IPS-15b (cell line): ENCODE measurements around the gene IFI30.
"Not testable (repeated sequence)": the region's sequence is repeated elsewhere in the genome, so short reads cannot be mapped to it uniquely, and the experiment has no call there.

Experiments used
- H3K27me3 ChIP-seq: one replicate; pipeline ENCODE4 v1.6.1; 2013; ENCODE audit warnings: low read length; ENCODE audit not compliant: control insufficient read depth, insufficient read depth
- H3K36me3 ChIP-seq: one replicate; pipeline ENCODE4 v1.6.1; 2013; ENCODE audit warnings: low read length; ENCODE audit not compliant: control insufficient read depth, insufficient read depth
- H3K4me1 ChIP-seq: one replicate; pipeline ENCODE4 v1.6.1; 2013; ENCODE audit warnings: mild to moderate bottlenecking, low read length; ENCODE audit not compliant: control insufficient read depth, insufficient read depth
- H3K4me3 ChIP-seq: one replicate; pipeline ENCODE4 v1.5.1; 2013; ENCODE audit warnings: low read depth, low read length
- H3K9ac ChIP-seq: one replicate; pipeline ENCODE4 v1.6.1; 2013; ENCODE audit warnings: low read depth, mild to moderate bottlenecking, low read length
- H3K9me3 ChIP-seq: one replicate; pipeline ENCODE4 v1.6.1; 2013; ENCODE audit warnings: mild to moderate bottlenecking, low read length; ENCODE audit not compliant: control insufficient read depth, insufficient read depth

Gene IFI30

DNA sequence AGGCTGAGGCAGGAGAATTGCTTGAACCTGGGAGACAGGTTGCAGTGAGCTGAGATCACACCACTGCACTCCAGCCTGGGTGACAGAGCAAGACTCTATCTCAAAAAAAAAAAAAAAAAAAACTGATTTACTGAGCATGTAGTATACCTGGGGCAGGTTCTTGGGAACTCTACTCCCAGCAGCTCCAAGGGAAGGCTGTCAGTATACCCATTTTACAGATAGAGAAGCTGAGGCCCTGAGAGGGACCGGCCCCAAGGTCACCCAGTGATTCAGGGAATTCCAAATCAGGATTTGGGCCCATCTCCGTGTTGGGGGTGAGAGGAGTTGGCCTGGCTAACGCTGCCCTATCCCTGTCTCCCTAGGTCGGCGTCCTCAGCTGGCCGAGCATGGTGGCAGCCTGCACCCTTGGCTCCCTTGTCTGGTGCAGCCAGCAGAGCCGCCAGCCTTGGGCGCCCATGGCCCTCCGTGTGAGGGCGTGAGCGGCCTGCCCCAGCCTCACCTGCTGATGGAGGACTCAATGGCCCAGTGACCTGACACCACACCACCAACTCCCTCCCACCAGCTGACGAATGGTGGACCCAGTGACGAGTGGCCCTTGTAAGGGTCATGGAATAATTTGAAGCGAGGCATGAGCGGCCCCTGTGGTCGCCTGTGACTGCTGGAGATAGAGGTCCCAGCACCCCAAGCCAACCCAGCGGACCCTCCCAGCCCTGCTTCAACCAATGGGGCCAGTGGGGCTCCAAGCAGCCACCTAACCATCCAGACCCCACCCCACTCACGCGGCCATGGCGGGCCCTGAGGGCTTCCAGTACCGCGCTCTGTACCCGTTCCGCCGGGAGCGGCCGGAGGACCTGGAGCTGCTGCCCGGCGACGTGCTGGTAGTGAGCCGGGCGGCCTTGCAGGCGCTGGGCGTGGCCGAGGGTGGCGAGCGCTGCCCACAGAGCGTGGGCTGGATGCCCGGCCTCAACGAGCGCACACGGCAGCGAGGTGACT, 18.2 kb upstream of the IFI30 start:
- Histone ChIP-seq H3K9ac (no peak overlapping the region), H3K9me3 (no peaks in the 10 kb centered on the region)

DNA sequence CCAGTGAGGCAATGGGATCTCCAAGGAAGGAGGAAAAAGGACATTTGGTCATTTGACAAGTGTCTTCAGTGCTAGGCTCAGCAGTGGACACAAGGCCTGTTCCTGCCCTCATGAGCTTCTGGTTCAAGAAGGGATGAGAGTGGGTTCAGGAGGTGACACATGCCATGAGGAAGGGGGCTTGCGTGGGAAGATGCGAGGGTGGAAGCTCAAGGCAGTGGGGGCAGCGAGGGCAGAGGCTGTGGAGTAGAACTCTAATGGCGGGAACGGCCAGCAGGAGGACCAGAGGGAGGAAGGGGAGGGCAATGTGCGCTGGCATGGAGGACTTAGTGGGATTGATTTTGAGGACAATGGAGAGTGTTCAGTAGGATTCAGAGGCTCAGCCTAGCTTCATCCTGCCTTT, 17.3 kb upstream of the IFI30 start:
- Histone ChIP-seq H3K27me3 (no peaks in the 10 kb centered on the region), H3K9me3 (no peaks in the 10 kb centered on the region), H3K9ac (no peak overlapping the region), H3K36me3 (peaks cover 7% of the 10 kb centered on the region), H3K4me1 (peaks cover 5% of the 10 kb centered on the region), H3K4me3 (no peak overlapping the region)

More for the DNA sequence above, 18.2 kb upstream of the IFI30 start:
- Histone ChIP-seq H3K36me3 (peaks cover 7% of the 10 kb centered on the region), H3K4me1 (peaks cover 5% of the 10 kb centered on the region), H3K27me3 (no peaks in the 10 kb centered on the region), H3K4me3 (no peak overlapping the region)

DNA sequence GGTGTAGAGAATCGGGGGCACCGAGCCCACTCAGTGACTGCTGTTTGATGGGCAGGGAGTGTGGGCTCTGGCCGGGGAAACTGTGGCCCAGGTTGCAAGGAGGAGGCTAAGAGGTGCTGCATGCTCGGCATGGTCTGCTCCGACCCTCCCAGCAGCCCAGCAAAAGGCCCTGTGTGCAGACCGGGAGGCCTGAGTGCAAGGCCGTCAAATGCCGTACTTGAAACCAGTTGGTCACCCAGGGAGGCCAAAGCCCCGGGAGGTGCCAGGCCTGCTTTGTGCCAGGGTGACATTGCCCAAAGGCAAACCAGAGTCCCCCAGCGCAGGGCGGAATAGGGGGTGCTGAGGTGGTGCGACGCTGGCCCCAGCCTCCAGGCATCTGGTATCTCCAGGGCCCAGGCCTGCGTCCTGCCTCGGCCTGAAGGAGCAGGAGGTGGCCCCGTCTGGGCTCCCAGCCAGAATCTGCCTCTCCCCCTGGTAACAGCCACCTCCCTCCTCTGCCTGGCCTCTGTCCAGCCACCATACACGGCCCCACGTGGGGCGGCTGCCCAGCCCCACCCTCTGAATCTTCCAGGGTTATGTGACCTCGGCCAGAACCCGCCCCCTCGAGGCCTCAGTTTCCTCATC, 16.7 kb upstream of the IFI30 start:
- H3K4me3 ChIP-seq, result no peak overlapping the region
- no peaks in the 10 kb centered on the region for H3K27me3 ChIP-seq
- no peak overlapping the region for H3K9ac ChIP-seq
- H3K36me3 ChIP-seq, result peaks cover 13% of the 10 kb centered on the region
- no peaks in the 10 kb centered on the region for H3K9me3 ChIP-seq
- H3K4me1 ChIP-seq, result peaks cover 4% of the 10 kb centered on the region

DNA sequence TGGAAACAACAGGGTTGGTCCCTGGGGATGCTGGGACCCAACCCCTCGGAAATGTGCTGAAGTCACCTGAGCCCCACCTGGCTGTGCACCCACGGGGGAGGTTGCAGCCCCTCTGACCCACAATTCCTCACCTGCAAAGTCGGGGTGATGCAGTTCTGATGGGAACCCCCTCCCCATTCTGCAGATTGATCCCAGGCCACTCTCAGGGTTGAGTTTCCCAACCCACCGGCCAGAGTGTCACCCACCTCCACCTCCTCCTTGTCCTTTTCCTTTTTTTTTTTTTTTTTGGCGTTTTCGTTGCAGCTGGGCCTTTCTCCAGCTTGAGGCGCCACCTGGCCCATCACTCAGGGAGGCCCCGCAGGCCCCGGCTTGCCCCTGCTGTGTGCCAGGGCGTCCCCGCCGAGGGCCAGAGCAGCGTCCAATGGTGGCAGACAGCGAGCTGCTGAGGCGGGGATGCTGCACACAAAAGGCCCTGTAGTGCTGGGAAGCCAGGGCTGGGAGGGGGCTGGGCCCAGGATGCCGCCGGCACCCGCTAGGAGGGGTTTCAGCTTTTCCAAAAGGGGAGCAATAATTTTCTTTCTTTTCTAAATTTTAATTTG, 16.0 kb upstream of the IFI30 start:
- Histone ChIP-seq H3K36me3 (peaks cover 18% of the 10 kb centered on the region), H3K27me3 (no peaks in the 10 kb centered on the region), H3K4me1 (peaks cover 4% of the 10 kb centered on the region), H3K9me3 (no peaks in the 10 kb centered on the region), H3K9ac (no peak overlapping the region), H3K4me3 (no peak overlapping the region)

DNA sequence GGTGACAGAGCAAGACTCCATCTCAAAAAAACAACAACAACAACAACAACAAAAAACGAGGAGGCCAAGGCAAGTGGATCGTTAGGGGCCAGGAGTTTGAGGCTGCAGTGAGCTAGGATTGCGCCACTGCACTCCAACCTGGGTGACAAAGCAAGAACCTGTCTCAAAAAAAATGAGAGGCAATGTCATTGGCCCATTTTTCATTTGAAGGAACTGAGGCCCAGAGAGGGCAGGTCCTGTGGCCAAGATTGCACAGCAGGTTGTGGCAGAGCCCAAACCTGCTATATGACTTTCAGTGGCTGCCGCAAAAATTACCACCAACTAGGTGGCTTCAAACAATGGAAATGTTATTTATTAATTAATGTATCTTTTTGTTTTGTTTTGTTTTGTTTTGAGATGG, 15.1 kb upstream of the IFI30 start:
- no peaks in the 10 kb centered on the region for H3K9me3 ChIP-seq
- H3K27me3 ChIP-seq, result no peaks in the 10 kb centered on the region
- H3K4me1 ChIP-seq, result peaks cover 4% of the 10 kb centered on the region
- no peak overlapping the region for H3K4me3 ChIP-seq
- peaks cover 27% of the 10 kb centered on the region for H3K36me3 ChIP-seq
- no peak overlapping the region for H3K9ac ChIP-seq

DNA sequence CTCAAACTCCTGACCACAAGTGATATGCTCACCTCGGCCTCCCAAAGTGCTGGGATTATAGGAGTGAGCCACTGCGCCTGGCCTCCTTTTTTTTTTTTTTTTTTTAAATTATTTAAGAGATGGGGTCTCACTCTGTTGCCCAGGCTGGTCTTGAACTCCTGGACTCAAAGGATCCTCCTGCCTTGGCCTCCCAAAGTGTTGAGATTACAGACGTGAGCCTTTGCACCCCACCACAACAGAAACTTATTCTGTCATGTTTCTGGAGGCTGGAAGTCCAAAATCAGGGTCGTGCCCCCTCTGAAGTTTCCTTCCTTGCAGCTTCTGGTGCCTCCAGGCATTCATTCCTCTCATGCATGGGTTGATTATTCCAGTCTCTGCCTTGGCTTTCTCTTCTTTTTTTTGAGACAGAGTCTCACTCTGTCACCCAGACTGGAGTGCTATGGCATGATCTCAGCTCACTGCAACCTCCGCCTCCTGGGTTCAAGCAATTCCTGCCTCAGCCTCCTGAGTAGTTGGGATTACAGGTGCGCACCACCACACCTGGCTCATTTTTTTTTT, 14.5 kb upstream of the IFI30 start:
- not testable (repeated sequence) for H3K4me3 ChIP-seq, H3K9ac ChIP-seq, H3K9me3 ChIP-seq, H3K4me1 ChIP-seq, H3K27me3 ChIP-seq
- H3K36me3 ChIP-seq, result peaks cover 30% of the 10 kb centered on the region

DNA sequence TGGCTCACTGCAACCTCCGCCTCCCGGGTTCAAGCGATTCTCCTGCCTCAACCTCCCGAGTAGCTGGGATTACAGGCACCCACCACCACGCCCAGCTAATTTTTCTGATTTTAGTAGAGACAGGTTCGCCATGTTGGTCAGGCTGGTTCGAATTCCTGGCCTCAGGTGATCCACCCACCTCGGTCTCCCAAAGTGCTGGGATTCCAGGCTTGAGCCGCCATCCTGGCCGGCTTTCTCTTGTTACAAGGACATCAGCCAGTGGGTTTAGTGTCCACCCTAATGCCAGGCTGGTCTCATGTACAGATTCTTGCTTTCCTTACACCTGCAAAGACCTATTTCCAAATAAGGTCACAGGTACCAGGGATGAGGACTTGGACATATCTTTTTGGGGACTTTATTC, 13.8 kb upstream of the IFI30 start:
- peaks cover 33% of the 10 kb centered on the region for H3K36me3 ChIP-seq
- no peaks in the 10 kb centered on the region for H3K27me3 ChIP-seq
- no peaks in the 10 kb centered on the region for H3K9me3 ChIP-seq
- peaks cover 2% of the 10 kb centered on the region for H3K4me1 ChIP-seq
- no peak overlapping the region for H3K4me3 ChIP-seq
- no peak overlapping the region for H3K9ac ChIP-seq

DNA sequence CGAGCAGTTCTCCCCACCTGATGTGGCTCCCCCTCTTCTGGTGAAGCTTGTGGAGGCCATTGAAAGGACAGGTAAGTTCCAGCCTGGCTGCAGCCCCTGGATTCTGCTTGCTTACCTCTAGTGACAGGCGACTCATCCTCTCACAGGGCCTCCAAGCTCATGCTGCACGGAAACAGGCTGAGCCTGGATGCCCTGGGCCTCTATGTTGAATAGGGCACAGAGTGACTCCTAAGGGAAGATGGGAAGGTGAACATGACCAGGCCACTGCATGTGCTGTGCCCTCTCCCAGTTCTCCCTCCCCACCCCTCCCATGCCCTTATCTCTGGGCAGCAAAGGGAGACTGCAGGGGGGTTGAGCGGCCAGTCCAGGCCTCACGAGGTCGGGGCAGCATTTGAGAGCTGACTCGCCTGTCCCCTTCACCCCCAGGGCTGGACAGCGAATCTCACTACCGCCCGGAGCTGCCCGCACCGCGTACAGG, 13.1 kb upstream of the IFI30 start:
- peak overlapping the region; percentile 26 for H3K4me3 ChIP-seq
- H3K4me1 ChIP-seq, result peaks cover 2% of the 10 kb centered on the region
- H3K9ac ChIP-seq, result peak overlapping the region; percentile 37
- no peaks in the 10 kb centered on the region for H3K27me3 ChIP-seq
- peaks cover 33% of the 10 kb centered on the region for H3K36me3 ChIP-seq
- no peaks in the 10 kb centered on the region for H3K9me3 ChIP-seq

DNA sequence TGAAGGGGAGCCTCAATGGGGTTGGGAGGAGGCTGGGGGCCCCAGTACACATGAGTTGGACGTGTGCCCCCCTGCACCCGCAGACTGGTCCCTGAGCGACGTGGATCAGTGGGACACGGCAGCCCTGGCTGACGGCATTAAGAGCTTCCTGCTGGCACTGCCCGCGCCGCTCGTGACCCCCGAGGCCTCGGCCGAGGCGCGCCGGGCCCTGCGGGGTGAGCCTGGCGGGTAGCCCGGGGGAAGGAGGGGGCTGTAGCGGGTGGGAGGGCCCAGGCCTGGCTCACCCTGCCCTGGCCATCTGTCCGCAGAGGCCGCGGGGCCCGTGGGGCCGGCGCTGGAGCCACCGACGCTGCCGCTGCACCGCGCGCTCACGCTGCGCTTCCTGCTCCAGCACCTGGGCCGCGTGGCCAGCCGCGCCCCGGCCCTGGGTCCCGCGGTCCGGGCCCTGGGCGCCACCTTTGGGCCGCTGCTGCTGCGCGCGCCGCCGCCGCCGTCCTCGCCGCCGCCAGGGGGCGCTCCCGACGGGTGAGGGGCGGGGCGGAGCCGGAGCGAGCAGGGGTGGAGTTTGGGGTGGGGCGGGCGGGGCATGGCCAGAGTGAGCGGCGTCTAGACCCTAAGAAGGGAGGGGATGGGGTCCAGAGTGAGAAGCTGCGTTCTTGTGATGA, 12.5 kb upstream of the IFI30 start:
- Histone ChIP-seq H3K9me3 (no peaks in the 10 kb centered on the region), H3K27me3 (no peaks in the 10 kb centered on the region), H3K4me1 (peaks cover 2% of the 10 kb centered on the region), H3K9ac (peak overlapping the region; percentile 37), H3K4me3 (peak overlapping the region; percentile 55), H3K36me3 (peaks cover 35% of the 10 kb centered on the region)

DNA sequence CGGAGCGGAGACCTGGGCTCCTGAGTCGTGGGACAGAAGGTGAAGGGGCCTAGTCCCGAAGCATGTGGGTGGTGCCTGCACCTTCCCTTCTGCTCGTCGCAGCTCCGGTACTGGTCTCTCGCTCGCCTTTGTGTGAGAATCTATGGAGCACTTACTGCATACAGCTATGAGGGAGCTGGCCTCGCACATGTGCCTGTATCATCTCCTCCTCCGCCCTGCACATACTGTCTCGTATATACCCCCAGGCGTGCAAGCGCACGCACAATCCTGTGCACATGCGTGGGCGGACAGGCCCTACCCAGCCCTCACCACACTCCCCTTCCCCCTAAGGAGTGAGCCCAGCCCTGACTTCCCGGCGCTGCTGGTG, 12.0 kb upstream of the IFI30 start:
- Histone ChIP-seq H3K9ac (no peak overlapping the region), H3K36me3 (peaks cover 35% of the 10 kb centered on the region), H3K9me3 (no peaks in the 10 kb centered on the region), H3K27me3 (no peaks in the 10 kb centered on the region), H3K4me1 (peaks cover 2% of the 10 kb centered on the region), H3K4me3 (peak overlapping the region; percentile 55)

DNA sequence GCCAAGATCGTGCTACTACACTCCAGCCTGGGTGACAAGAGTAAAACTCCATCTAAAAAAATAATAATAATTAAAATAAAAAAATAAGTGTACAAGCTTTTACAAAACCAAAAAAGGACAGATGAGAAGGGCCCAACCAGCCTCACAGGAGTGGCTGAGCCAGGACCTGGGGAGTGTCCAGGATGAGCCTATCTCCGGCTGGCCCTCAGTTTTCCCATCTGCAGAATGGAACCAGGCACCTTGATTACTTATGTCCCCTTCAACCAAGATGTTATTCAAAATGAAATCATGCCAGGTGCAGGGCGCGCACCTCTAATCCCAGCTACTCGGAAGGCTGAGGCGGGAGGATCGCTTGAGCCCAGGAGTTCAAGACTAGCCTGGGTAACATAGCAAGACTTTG, 9.5 kb upstream of the IFI30 start:
- H3K9me3 ChIP-seq, result no peaks in the 10 kb centered on the region
- H3K4me3 ChIP-seq, result no peak overlapping the region
- peaks cover 43% of the 10 kb centered on the region for H3K36me3 ChIP-seq
- peaks cover 2% of the 10 kb centered on the region for H3K4me1 ChIP-seq
- H3K9ac ChIP-seq, result no peak overlapping the region
- no peaks in the 10 kb centered on the region for H3K27me3 ChIP-seq
